ENCODE data around the gene GRIK4.

DNA sequence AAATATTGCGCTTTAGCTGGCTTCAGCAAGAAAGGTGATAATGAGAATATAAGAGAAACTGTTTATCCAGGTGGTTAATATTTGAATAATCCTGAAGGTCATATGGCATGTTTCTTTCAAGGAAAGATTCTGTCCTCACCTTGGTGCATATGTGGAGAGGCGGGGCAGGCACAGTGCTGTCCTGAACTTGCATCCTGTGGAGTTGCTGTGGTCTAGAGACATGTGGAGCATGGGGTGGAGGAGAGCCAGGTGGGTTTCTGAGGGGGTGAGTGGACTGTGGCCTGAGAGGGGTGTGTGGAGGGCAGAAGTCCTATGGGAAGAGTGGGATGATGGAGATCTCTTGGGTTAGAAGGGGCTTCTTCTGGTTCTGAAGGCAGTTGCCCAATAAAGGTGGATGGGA is 65.5 kb downstream of the GRIK4 start:
- TF ChIP-seq, protein P1, sequence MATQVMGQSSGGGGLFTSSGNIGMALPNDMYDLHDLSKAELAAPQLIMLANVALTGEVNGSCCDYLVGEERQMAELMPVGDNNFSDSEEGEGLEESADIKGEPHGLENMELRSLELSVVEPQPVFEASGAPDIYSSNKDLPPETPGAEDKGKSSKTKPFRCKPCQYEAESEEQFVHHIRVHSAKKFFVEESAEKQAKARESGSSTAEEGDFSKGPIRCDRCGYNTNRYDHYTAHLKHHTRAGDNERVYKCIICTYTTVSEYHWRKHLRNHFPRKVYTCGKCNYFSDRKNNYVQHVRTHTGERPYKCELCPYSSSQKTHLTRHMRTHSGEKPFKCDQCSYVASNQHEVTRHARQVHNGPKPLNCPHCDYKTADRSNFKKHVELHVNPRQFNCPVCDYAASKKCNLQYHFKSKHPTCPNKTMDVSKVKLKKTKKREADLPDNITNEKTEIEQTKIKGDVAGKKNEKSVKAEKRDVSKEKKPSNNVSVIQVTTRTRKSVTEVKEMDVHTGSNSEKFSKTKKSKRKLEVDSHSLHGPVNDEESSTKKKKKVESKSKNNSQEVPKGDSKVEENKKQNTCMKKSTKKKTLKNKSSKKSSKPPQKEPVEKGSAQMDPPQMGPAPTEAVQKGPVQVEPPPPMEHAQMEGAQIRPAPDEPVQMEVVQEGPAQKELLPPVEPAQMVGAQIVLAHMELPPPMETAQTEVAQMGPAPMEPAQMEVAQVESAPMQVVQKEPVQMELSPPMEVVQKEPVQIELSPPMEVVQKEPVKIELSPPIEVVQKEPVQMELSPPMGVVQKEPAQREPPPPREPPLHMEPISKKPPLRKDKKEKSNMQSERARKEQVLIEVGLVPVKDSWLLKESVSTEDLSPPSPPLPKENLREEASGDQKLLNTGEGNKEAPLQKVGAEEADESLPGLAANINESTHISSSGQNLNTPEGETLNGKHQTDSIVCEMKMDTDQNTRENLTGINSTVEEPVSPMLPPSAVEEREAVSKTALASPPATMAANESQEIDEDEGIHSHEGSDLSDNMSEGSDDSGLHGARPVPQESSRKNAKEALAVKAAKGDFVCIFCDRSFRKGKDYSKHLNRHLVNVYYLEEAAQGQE (IDR thresholded peaks at IDR 0.05; ENCODE audit: insufficient read depth in 1 of 2, low read depth in 2 of 2, low read length in 2 of 2), result no peak
- TF ChIP-seq TAF1 (IDR thresholded peaks at IDR 0.05; ENCODE audit: borderline replicate concordance, insufficient read depth, low read length), result no peak
- no peak for TF ChIP-seq POLR2AphosphoS5 (IDR thresholded peaks at IDR 0.05; ENCODE audit: low read depth, low read length)
- no peak for TF ChIP-seq SIN3A (IDR thresholded peaks at IDR 0.05; ENCODE audit: borderline replicate concordance, insufficient read depth, low read length)

Measured in PFSK-1 (cell line).